ENCODE results near the gene MS4A1. TPM values are rescaled to one million over a fixed set of nuclear protein-coding genes. Genes with fewer than 3 reads are reported as not detected.
"Not testable (repeated sequence)": the region's sequence is repeated elsewhere in the genome, so short reads cannot be mapped to it uniquely, and the experiment has no call there.

MS4A1 gene
- 1 to 10 TPM in 1 of 2 experiments, under 1 TPM in 1; 0.70 to 1.4 TPM for total RNA-seq

DNA sequence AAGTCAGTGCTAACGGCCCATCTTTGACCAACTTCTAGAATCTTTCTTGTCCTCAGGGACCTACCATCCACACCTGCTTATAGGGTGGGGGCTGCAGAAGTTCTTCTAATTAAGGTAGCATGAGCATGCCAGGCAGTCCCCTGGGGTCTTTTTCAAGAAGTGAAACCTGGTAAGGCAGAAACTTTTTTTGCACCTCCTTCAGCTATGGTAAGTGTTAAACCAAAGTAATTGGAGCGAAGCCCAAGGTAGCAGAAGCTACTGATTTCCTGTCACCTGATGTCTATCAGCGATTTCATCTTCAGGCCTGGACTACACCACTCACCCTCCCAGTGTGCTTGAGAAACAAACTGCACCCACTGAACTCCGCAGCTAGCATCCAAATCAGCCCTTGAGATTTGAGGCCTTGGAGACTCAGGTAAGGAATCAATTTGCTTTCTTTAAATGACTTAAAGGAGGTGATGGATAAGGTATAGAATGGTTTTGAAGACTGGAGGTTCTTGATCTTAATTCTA is at the start of gene MS4A1:
MS4A1 (plus strand) TSS at position 317 of the 512 bp plus-strand sequence. CDS start 6,528 bp downstream, outside the sequence.
- H3K4me3 Mint-ChIP-seq: no peak within 1 kb of the TSS
- ATAC-seq (no peak), DNase-seq (no peak)
- no peaks in the 10 kb centered on the region for H3K9me3 Mint-ChIP-seq (ENCODE audit: insufficient read depth)
- CTCF ChIA-PET: no interaction called here
- no peak within 1 kb of the TSS for H3K27ac Mint-ChIP-seq
- POLR2A ChIA-PET: no interaction called here
- H3K4me1 Mint-ChIP-seq (ENCODE audit: low read depth): no peaks in the 10 kb centered on the region
- peaks cover 14% of the 10 kb centered on the region for H3K27me3 Mint-ChIP-seq (ENCODE audit: low read depth)
- H3K36me3 Mint-ChIP-seq (ENCODE audit: low read depth): no peaks in the 10 kb centered on the region

DNA sequence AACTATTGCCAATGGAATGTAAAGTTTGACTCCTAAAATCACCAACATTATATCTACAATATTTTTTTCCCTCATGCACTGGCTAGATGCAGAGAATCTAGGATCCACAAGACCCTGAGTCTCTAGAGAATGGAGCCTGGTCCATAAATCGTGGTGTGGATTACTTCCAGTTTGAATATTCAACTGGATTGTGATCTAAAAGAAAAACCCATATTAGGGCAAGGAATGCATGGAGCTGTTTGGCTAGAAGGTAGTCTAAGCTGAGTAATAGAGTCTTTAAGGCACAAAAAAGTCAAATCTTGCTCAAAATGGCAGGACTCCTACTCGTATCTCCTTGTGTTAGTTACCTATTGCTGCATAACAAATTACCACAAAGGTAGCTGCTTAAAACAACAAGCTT is 35.6 kb upstream of the MS4A1 start:
- DNase-seq (no peak), ATAC-seq (no peak)
- ChIA-PET CTCF (no interaction called here), POLR2A (no interaction called here)
- Mint-ChIP-seq H3K27me3 (ENCODE audit: low read depth) (peaks cover 7% of the 10 kb centered on the region), H3K9me3 (ENCODE audit: insufficient read depth) (no peaks in the 10 kb centered on the region), H3K4me3 (no peak overlapping the region), H3K36me3 (ENCODE audit: low read depth) (no peaks in the 10 kb centered on the region), H3K27ac (no peak overlapping the region), H3K4me1 (ENCODE audit: low read depth) (no peaks in the 10 kb centered on the region)

DNA sequence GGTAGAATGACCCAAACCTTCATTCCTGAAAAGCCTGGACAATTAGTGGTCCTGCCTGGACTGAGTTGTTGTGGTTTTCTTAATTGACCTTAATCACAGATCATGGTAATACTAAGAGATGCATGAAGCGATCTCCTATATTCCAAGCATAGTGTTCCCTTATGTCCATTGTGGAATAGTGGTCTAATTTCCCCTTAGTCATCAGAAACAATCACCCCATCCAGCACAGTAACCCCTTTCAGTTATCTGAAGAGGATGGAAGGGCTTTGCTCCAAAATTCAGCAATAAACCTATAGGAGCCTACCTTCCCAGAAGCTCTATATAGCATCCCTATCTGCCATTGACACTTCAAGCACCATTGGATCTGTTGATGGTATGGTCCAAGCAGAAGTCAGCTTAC is 33.0 kb upstream of the MS4A1 start:
- ATAC-seq (no peak), DNase-seq (no peak)

DNA sequence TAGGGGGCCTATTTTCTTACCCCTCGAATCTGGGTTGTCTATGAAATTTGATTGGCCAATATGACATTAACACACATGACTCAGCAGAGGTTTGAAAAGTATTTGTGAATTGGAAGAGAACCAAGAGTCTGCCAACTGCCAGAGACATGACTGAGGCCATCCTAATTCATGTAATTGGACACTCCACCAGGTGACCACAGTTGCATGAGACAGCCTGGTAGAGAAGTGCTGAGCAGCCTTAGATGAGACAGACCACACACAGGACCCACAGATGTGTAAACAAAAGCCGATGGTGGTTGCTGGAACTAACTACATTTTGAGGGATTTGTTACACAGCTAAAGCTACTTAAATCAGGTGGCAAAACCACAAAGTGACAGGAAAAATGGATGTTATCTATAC is 27.1 kb upstream of the MS4A1 start:
- POLR2A ChIA-PET: no interaction called here
- Mint-ChIP-seq H3K4me3 (no peak overlapping the region), H3K36me3 (ENCODE audit: low read depth) (no peaks in the 10 kb centered on the region), H3K4me1 (ENCODE audit: low read depth) (no peaks in the 10 kb centered on the region), H3K9me3 (ENCODE audit: insufficient read depth) (no peaks in the 10 kb centered on the region), H3K27ac (no peak overlapping the region), H3K27me3 (ENCODE audit: low read depth) (peaks cover 22% of the 10 kb centered on the region)
- DNase-seq (no peak), ATAC-seq (no peak)
- CTCF ChIA-PET: no interaction called here

More for the DNA sequence above, 33.0 kb upstream of the MS4A1 start:
- no peaks in the 10 kb centered on the region for H3K36me3 Mint-ChIP-seq (ENCODE audit: low read depth)
- CTCF ChIA-PET: no interaction called here
- H3K27me3 Mint-ChIP-seq (ENCODE audit: low read depth): peaks cover 3% of the 10 kb centered on the region
- H3K4me3 Mint-ChIP-seq: no peak overlapping the region
- H3K9me3 Mint-ChIP-seq (ENCODE audit: insufficient read depth): no peaks in the 10 kb centered on the region
- H3K27ac Mint-ChIP-seq: no peak overlapping the region
- POLR2A ChIA-PET: no interaction called here
- no peaks in the 10 kb centered on the region for H3K4me1 Mint-ChIP-seq (ENCODE audit: low read depth)

DNA sequence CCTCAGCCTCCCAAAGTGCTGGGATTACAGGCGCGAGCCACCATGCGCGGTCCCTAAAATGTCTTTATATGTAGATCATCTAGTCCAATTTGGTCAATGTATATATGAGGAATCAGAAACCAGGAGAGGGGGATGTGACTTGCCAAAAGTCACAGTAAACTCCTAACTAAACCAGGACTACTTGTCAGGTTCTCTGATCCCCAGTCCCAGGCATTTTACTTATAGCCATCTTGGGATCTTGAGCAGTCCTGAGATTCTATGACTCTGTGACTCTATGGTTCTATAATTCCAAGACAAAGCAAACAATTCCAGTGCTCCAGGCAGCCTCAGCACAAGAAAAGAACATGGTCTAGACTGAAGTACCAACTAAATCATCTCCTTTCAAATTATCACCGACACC is 26.4 kb upstream of the MS4A1 start, which contains the start of gene MS4A5:
MS4A5 (plus strand) TSS at position 301 of the 400 bp plus-strand sequence. CDS start 103 bp downstream, outside the sequence.
- Mint-ChIP-seq H3K4me1 (ENCODE audit: low read depth) (no peaks in the 10 kb centered on the region), H3K4me3 (no peak within 1 kb of the TSS), H3K27me3 (ENCODE audit: low read depth) (peaks cover 29% of the 10 kb centered on the region), H3K27ac (no peak within 1 kb of the TSS), H3K9me3 (ENCODE audit: insufficient read depth) (no peaks in the 10 kb centered on the region), H3K36me3 (ENCODE audit: low read depth) (no peaks in the 10 kb centered on the region)
- DNase-seq: no peak
- no peak for ATAC-seq
- CTCF ChIA-PET: no interaction called here
- POLR2A ChIA-PET: no interaction called here

DNA sequence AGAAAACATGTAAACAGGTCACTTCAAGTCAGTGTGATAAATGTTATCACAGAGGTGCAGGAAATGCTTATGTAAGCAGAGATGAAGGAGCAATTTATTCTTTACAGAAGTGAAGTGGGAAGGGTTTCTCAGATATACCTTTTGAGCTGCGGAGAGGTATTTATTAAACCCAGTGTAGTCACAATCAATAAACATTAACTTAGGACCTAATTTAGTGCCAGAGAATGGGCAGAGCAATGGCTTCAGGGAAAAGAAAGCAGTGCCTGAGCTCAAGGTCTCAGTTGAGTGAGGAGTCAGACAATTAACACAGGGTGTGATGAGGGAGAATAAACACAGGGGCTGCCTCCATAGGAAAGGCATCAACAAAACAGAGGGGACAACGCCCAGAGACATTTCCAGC is 24.4 kb upstream of the MS4A1 start:
- no peaks in the 10 kb centered on the region for H3K9me3 Mint-ChIP-seq (ENCODE audit: insufficient read depth)
- POLR2A ChIA-PET: no interaction called here
- no peak overlapping the region for H3K4me3 Mint-ChIP-seq
- CTCF ChIA-PET: no interaction called here
- H3K4me1 Mint-ChIP-seq (ENCODE audit: low read depth): no peaks in the 10 kb centered on the region
- peaks cover 27% of the 10 kb centered on the region for H3K27me3 Mint-ChIP-seq (ENCODE audit: low read depth)
- ATAC-seq (no peak), DNase-seq (no peak)
- no peaks in the 10 kb centered on the region for H3K36me3 Mint-ChIP-seq (ENCODE audit: low read depth)
- no peak overlapping the region for H3K27ac Mint-ChIP-seq

DNA sequence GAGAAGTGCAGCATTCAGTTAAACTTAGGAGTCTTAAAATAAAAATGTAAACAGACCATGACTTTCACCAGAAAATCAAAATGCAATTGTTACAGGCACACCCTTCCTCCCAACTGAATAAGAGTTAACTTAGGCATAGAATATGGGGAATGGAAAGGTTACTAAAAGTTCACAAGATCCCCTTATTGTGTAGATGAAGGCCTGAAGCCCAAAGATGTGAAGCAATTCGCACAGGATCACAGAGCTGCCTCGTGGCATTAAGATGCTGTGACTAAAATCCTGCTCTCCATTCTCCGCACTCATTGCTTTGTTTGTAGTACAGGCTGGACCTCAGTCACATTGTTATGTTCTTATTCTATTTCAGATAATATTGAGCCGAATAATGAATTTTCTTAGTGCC is 22.2 kb upstream of the MS4A1 start:
- H3K27ac Mint-ChIP-seq: no peak overlapping the region
- peaks cover 22% of the 10 kb centered on the region for H3K27me3 Mint-ChIP-seq (ENCODE audit: low read depth)
- H3K4me1 Mint-ChIP-seq (ENCODE audit: low read depth): no peaks in the 10 kb centered on the region
- H3K9me3 Mint-ChIP-seq (ENCODE audit: insufficient read depth): no peaks in the 10 kb centered on the region
- DNase-seq: no peak
- no peaks in the 10 kb centered on the region for H3K36me3 Mint-ChIP-seq (ENCODE audit: low read depth)
- ChIA-PET CTCF (no interaction called here), POLR2A (no interaction called here)
- no peak overlapping the region for H3K4me3 Mint-ChIP-seq
- ATAC-seq: no peak

DNA sequence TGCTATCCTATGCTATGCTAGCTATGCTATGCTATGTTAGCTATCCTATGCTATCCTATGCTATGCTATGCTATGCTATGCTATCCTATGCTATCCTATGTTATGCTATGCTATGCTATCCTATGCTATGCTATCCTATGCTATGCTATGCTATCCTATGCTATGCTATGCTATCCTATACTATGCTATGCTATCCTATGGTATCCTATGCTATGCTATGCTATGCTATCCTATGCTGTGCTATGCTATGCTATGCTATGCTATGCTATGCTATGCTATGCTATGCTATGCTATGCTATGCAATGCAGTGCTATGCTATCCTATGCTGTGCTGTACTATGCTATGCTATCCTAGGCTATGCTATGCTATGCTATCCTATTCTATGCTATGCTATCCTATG is 8.6 kb upstream of the MS4A1 start:
- H3K4me1 Mint-ChIP-seq (ENCODE audit: low read depth): peaks cover 12% of the 10 kb centered on the region
- no peaks in the 10 kb centered on the region for H3K36me3 Mint-ChIP-seq (ENCODE audit: low read depth)
- no peaks in the 10 kb centered on the region for H3K27me3 Mint-ChIP-seq (ENCODE audit: low read depth)
- ChIA-PET POLR2A (no interaction called here), CTCF (interaction anchor here (1.6 kb wide), 1 partner anchor 84 kb away, joined by 6 read pairs; no protein-coding TSS in a partner anchor)
- DNase-seq: no peak
- no peak overlapping the region for H3K4me3 Mint-ChIP-seq
- no peak overlapping the region for H3K27ac Mint-ChIP-seq
- no peak for ATAC-seq
- H3K9me3 Mint-ChIP-seq (ENCODE audit: insufficient read depth): no peaks in the 10 kb centered on the region

DNA sequence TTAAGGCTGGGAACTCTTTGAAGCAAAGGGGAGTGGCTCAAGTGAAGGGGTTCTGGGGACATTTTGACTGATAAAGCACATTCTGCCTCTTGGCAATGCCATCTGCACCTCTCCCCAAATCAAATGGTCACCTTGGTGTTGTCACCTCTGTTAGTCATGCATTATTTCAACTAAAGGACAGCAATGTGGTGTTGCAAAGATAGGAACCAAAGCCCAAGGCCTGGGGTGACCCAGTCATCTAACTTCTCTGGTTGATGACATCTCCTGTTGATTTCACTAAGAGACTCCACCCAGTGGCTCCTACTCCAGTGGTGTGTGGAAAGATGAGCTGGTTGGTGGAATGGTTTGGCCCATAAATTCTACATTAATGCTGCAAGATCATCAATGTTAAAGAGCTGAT is 7.8 kb upstream of the MS4A1 start:
- ATAC-seq (no peak), DNase-seq (no peak)
- Mint-ChIP-seq H3K27me3 (ENCODE audit: low read depth) (no peaks in the 10 kb centered on the region), H3K36me3 (ENCODE audit: low read depth) (no peaks in the 10 kb centered on the region), H3K4me1 (ENCODE audit: low read depth) (peaks cover 10% of the 10 kb centered on the region), H3K4me3 (no peak overlapping the region), H3K27ac (no peak overlapping the region), H3K9me3 (ENCODE audit: insufficient read depth) (no peaks in the 10 kb centered on the region)
- ChIA-PET CTCF (interaction anchor here (1.6 kb wide), 1 partner anchor 85 kb away, joined by 6 read pairs; no protein-coding TSS in a partner anchor), POLR2A (no interaction called here)

DNA sequence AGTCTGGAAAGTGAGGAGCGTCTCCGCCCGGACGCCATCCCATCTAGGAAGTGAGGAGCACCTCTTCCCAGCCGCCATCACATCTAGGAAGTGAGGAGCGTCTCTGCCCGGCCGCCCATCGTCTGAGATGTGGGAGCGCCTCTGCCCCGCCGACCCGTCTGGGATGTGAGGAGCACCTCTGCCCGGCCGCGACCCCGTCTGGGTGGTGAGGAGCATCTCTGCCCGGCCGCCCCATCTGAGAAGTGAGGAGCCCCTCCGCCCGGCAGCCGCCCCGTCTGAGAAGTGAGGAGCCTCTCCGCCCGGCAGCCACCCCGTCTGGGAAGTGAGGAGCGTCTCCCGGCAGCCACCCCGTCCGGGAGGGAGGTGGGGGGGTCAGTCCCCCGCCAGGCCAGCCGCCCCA is 4.5 kb upstream of the MS4A1 start:
- POLR2A ChIA-PET; H3K4me1 Mint-ChIP-seq (ENCODE audit: low read depth): not testable (repeated sequence)

DNA sequence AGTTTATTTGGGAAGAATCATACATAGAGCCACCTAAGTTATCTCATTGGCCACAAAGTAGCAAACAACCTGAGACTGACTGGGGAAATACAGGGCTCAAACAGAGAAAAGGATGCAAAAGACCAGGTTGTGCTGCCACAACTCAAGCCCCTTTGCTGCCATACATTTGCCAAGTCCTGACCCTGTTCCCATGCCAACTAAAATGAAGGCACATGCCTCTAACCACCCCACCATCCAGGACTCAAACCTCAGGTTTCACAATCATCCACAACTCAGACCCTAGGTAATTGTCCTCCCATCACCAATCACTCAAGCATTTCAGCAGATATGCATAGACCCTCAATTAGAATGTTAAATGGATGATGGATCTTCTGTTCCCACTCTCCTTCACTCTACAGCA is 1.4 kb upstream of the MS4A1 start:
- CTCF ChIA-PET: no interaction called here
- Mint-ChIP-seq H3K4me1 (ENCODE audit: low read depth) (no peaks in the 10 kb centered on the region), H3K4me3 (no peak overlapping the region), H3K27ac (no peak overlapping the region), H3K27me3 (ENCODE audit: low read depth) (peaks cover 13% of the 10 kb centered on the region), H3K36me3 (ENCODE audit: low read depth) (no peaks in the 10 kb centered on the region), H3K9me3 (ENCODE audit: insufficient read depth) (no peaks in the 10 kb centered on the region)
- POLR2A ChIA-PET: no interaction called here
- DNase-seq (no peak), ATAC-seq (no peak)

More for the DNA sequence above, 4.5 kb upstream of the MS4A1 start:
- CTCF ChIA-PET; H3K4me3 Mint-ChIP-seq; H3K27ac Mint-ChIP-seq; DNase-seq; H3K27me3 Mint-ChIP-seq (ENCODE audit: low read depth); ATAC-seq; H3K36me3 Mint-ChIP-seq (ENCODE audit: low read depth); H3K9me3 Mint-ChIP-seq (ENCODE audit: insufficient read depth): not testable (repeated sequence)

DNA sequence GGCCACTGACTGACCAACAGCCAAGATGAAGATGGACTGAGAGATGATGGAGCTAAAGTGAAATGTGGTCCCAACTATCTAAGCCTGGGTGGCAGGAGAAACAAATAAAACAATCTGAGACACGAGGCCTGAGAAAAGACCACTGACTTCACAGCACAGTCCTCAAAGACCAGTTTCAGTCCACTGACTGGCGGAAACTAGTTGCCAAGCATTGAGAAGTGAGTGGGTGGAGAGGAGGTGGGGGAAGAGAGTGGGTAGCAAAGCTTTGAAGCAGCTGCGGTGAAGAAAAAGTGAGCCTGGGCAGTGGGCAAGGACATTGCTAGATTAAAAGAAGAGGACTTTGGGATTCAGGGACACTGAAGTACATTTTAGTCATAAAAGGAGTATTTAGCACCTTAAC is 1.9 kb downstream of the MS4A1 start:
- DNase-seq (no peak), ATAC-seq (no peak)
- H3K4me1 Mint-ChIP-seq (ENCODE audit: low read depth): no peaks in the 10 kb centered on the region
- no peak overlapping the region for H3K27ac Mint-ChIP-seq
- no peak overlapping the region for H3K4me3 Mint-ChIP-seq
- CTCF ChIA-PET: no interaction called here
- no peaks in the 10 kb centered on the region for H3K36me3 Mint-ChIP-seq (ENCODE audit: low read depth)
- no peaks in the 10 kb centered on the region for H3K9me3 Mint-ChIP-seq (ENCODE audit: insufficient read depth)
- POLR2A ChIA-PET: no interaction called here
- H3K27me3 Mint-ChIP-seq (ENCODE audit: low read depth): peaks cover 14% of the 10 kb centered on the region

DNA sequence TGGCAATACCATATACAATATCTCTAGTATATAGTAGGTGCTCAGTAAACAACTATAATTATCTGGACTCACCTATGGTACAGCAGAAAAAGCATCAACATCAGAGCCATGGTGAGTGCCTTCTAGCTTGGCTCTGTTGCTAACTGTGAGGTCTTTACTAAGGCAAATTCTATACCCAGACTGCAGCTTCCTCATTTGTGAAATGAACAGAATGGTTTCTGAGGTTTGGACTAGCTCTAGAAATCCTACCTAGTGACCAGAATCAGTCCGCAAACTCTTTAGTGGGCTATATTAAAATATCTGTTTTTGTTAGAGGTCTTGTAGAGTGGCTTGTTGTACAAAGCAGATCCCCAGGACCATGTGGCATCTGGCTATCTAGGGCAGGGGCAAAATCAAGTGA is 3.7 kb downstream of the MS4A1 start:
- CTCF ChIA-PET: no interaction called here
- no peak overlapping the region for H3K4me3 Mint-ChIP-seq
- POLR2A ChIA-PET: no interaction called here
- H3K4me1 Mint-ChIP-seq (ENCODE audit: low read depth): no peaks in the 10 kb centered on the region
- H3K9me3 Mint-ChIP-seq (ENCODE audit: insufficient read depth): no peaks in the 10 kb centered on the region
- no peaks in the 10 kb centered on the region for H3K36me3 Mint-ChIP-seq (ENCODE audit: low read depth)
- ATAC-seq: no peak
- H3K27ac Mint-ChIP-seq: no peak overlapping the region
- DNase-seq: no peak
- peaks cover 18% of the 10 kb centered on the region for H3K27me3 Mint-ChIP-seq (ENCODE audit: low read depth)

All from activated CD8-positive, alpha-beta T cell treated with anti-CD3 and anti-CD28 coated beads, Interleukin-2, amount 10 ng/mL, durations not matched to agents 7 days and 5 days (primary cell).